Fibroblast of the aortic adventitia (primary cell): ENCODE data around the gene ANO2. TPM values are rescaled to one million over a fixed set of nuclear protein-coding genes. Genes with fewer than 3 reads are reported as not detected.

ENCODE experiments used
- DNase-seq: peaks from one replicate; pipeline ENCODE4 v3.0.0-alpha.2; 2010; ENCODE audit warnings: low read depth
- H3K4me3 ChIP-seq: 2 replicates; pipeline ENCODE4 v1.5.1; 2011; ENCODE audit warnings: low read depth, mild to moderate bottlenecking, control low read depth, low read length, moderate library complexity
- total RNA-seq: library from RNA; depleted of rRNA; stranded (reverse); fragments of >200 nt; gene quantifications from 2 replicates; pipeline ENCODE4 v1.2.3, GENCODE V29; 2012; ENCODE audit warnings: low replicate concordance
- TF ChIP-seq, protein P1 (sequence below): IDR thresholded peaks from 2 replicates; pipeline ENCODE4 v1.5.1; 2011; ENCODE audit warnings: mild to moderate bottlenecking, low read length, control low read depth, inconsistent platforms; ENCODE audit not compliant: insufficient read depth

ANO2 gene
- total RNA-seq, 1 donor: not detected

DNA sequence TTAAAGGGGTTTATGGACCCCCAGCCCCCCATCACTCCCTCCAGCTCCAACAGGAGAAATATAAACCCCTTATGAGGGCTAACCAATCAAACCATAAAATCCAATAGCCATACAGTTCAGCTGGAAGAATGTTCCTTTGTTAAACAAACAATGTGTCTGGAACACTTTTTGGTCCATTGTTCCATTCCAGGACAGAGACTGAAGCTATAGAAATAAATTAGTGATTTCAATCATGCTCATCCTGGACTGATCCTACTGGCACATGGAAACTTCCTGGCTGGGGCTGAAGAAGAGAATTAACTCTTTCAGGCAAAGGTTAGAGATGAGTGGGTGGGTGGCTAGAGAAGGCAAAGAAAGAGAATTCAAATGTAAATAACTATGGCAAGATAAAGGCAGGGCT is 63.4 kb downstream of the ANO2 start:
- TF ChIP-seq, protein P1, sequence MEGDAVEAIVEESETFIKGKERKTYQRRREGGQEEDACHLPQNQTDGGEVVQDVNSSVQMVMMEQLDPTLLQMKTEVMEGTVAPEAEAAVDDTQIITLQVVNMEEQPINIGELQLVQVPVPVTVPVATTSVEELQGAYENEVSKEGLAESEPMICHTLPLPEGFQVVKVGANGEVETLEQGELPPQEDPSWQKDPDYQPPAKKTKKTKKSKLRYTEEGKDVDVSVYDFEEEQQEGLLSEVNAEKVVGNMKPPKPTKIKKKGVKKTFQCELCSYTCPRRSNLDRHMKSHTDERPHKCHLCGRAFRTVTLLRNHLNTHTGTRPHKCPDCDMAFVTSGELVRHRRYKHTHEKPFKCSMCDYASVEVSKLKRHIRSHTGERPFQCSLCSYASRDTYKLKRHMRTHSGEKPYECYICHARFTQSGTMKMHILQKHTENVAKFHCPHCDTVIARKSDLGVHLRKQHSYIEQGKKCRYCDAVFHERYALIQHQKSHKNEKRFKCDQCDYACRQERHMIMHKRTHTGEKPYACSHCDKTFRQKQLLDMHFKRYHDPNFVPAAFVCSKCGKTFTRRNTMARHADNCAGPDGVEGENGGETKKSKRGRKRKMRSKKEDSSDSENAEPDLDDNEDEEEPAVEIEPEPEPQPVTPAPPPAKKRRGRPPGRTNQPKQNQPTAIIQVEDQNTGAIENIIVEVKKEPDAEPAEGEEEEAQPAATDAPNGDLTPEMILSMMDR: no peak
- H3K4me3 ChIP-seq: no peak overlapping the region

DNA sequence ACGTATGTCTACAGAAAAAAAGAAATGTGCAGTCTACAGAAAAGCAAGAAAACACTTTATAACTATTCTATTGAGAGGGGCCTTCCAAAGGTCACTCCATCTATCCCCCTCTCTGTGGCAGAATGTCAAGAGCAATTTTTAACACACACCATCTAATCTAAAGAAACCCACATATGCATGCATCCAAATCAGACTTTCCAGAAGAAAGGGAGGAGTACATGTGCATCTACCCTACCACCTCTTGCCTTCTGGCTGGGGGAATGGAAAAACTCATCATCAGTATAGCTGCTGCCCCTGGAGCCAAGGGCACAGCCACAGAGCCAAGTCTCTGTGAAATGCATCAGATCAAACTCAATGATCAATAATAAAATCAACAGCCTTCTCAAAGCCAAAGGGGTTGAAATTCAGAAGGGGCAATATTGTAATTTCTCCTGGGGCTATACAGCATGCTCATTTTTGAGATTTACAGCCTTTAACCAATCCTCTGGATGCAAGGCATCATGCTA is 63.9 kb downstream of the ANO2 start:
- no peak for DNase-seq
- no peak overlapping the region for H3K4me3 ChIP-seq
- TF ChIP-seq, protein P1: no peak

More for the DNA sequence above, 63.4 kb downstream of the ANO2 start:
- DNase-seq: no peak

DNA sequence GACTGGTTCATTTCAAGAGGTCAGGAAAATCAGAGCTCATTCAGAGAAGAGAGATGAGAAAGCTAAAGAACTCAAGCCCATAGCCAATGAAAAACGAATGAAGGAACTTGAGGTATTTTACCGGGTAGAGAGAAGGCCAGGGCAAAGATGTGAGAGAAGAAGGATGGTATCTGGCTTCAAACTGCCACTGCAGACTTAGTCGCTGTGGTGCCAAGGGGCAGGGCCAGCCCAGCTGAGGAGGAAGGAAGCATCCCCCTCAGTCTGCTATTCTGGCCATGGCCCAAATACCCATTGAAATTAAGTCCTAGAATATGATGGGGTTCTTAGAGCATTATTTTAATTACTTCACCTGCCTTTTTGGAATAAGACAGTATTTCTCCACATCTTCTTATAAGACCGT is 69.2 kb downstream of the ANO2 start:
- no peak for DNase-seq
- TF ChIP-seq, protein P1: no peak
- no peak overlapping the region for H3K4me3 ChIP-seq

DNA sequence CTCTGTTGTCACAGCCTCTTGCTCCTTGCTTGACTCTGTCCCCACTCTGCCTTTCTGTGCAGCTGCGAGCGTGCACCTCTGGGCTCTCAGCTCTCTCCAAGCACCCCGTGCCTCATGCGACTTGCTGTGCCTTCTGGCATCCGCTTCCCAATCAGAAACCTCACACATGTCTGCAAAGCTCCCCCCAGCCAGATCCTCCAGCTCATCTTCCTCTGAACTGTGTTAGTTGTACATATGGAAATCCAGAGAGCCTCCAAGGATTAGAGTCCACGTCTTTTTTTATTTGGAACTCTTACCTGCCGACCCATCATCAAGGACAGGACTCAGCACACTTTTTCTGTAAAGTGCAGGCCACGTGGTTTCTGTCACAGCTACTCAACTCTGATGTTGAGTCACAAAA is 70.5 kb downstream of the ANO2 start:
- H3K4me3 ChIP-seq: no peak overlapping the region
- no peak for DNase-seq
- TF ChIP-seq, protein P1: no peak

DNA sequence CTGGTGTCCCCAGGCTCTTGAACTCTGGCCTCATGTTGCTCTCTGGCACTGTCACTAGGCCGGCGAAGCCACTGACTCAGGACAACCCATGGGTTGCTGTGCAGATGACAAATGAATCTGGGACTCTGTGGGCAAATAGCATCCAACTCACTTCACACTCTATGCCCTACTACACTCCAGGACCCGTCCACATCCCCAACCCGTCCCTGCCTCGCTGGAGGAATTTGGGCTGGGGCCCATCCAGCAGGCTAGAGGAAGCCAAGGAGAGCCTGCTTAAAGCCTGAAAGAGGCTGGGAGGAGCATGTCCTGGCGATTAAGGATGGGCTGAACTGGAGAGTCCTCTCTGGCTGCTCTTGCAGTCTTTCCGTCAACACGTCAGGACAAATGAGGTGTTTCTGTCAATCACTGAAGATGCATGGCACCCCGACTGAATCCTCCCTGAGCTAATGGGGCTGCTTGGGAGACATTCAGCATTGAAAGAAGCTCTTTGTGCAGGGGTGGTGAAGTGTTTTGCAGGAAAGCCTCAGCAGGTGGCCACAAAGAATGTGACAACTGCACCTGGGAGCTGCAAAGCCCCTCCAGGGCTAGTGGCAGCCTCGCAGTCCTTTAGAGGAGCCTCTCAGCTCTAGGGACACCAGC is 71.7 kb downstream of the ANO2 start:
- TF ChIP-seq, protein P1: no peak
- DNase-seq: no peak
- no peak overlapping the region for H3K4me3 ChIP-seq

DNA sequence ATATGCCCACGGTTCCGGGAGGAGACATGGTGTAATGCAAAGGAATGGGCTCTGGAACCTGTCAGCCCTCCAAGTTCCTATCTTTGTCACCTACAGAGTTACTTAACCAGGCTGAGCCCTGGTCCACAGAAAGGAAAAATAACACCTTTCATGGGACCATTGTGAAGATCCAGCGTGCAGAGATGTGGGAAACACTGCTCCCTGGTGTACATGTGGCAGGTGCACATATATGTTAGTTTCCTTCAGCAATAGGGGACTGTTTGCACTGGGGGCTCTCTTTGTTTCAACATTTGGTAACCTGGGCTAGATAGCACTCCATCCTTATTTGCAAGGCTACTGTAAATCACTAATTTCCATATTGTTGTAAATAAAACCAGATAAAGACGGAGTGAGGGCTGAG is 72.3 kb downstream of the ANO2 start:
- TF ChIP-seq, protein P1: no peak
- no peak for DNase-seq
- no peak overlapping the region for H3K4me3 ChIP-seq

DNA sequence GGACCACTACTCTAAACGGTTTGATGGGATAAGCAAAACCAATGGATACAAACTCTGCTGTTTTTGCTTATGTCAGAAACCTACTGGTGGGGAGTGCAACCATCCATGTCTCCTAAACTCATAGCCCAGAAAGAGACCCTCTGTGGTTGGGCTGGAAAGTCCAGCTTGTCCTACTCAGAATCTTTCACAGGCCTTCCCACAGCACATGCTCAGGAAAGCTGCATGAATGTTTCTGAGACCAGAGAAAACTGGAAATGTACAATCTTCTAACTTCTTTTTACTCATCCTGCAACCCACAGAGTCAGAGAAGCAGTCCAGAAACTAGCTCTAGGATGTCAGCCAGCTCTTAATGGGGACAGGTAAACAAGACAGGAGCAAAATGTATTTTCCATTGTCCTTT is 73.3 kb downstream of the ANO2 start:
- no peak for DNase-seq
- H3K4me3 ChIP-seq: no peak overlapping the region
- TF ChIP-seq, protein P1: no peak
